ENCODE measurements around the gene RINL. TPM values are rescaled to one million over a fixed set of nuclear protein-coding genes. Genes with fewer than 3 reads are reported as not detected.
A peak's percentile ranks its signal among the peaks of the same experiment; 100 is the strongest.

Gene RINL
- total and polyA plus RNA-seq, 2 of the 8 experiments (the other 6 are each of a cell fraction or from before 2014, with no cell fraction given), result 11.1 to 11.9 TPM

DNA sequence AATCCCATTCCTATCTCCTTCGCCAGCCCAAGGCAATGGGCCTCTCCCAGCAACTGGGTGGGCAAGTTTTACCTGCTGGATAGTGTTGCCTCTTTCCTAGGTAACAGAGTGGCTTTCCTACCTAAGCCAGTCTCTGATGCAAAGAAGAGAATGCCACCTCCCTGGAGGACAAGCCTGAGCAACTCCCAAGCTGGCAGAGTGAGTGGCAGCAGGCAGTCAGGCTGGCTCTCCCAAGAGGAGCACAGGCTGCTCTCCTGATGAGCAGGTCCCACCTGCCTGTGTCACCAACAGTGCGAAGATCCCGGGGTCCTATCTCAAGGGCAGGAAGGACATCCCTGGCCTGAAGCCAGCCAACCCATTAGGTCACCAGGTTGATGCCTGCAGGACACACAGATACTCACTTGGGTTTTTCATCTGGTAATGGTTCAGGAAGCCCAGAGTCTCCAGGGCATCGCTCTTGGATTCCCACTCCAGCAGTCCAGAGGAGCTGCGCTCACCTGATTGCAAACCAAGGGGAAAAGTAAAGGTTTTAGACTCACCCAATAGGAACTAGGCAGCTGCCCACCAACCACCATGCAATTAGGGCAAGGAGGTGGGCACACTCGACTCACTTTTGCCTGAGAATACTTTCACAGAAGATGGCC lies 41.0 kb downstream of the RINL start:
- Histone ChIP-seq H3K4ac (replicated peaks; ENCODE audit: insufficient read length, low read depth, low read length) (no peak overlapping the region), H2BK5ac (ENCODE audit: low read depth, low read length) (no peak overlapping the region), H2BK12ac (ENCODE audit: low read depth, low read length) (no peak overlapping the region), H3K18ac (ENCODE audit: extremely low read depth, low read length) (no peak overlapping the region), H3K36me3 (ENCODE audit: control insufficient read depth in 2 of 4, insufficient read depth in 4 of 4, low read length in 3 of 4) (peaks cover 55 to 68% (median 62%) of the 10 kb centered on the region in 4 experiments), H2BK20ac (ENCODE audit: low read length) (no peak overlapping the region), H3K27me3 (replicated peaks in 1 of 4; ENCODE audit: control insufficient read depth in 3 of 4, extremely low read depth in 1 of 4, insufficient read depth in 3 of 4, low read length in 3 of 4) (no peaks in the 10 kb centered on the region), H4K91ac (replicated peaks; ENCODE audit: insufficient read length, low read length) (no peak overlapping the region), H3K79me2 (ENCODE audit: control insufficient read depth in 1 of 2, insufficient read depth in 2 of 2, low read length in 2 of 2) (peaks cover 0 to 9% of the 10 kb centered on the region in 2 experiments; a peak in 2 of 4 replicates), H3K4me1 (replicated peaks in 1 of 4; ENCODE audit: control insufficient read depth in 3 of 4, insufficient read depth in 4 of 4, low read length in 3 of 4) (0 out of 7 replicates have a peak, but pooled peaks cover 0 to 1% (median 0%) of the 10 kb centered on the region in 4 experiments), H4K5ac (ENCODE audit: insufficient read length, low read depth, low read length) (no peak overlapping the region), H2BK120ac (replicated peaks; ENCODE audit: low read depth, low read length) (no peak overlapping the region), H2AK5ac (ENCODE audit: low read depth, low read length) (no peak overlapping the region), H3K23me2 (ENCODE audit: low read depth, low read length) (no peaks in the 10 kb centered on the region), H3K4me3 (ENCODE audit: extremely low read depth in 1 of 4, insufficient read depth in 2 of 4, low read depth in 3 of 4, low read length in 4 of 4) (no peak overlapping the region), H3K9me3 (ENCODE audit: insufficient read depth in 2 of 2, low read depth in 1 of 2, low read length in 1 of 2) (no peaks in the 10 kb centered on the region), H3K14ac (ENCODE audit: insufficient read length) (no peak overlapping the region), H3K9ac (replicated peaks in 1 of 4; ENCODE audit: extremely low read depth in 1 of 4, low read depth in 3 of 4, low read length in 3 of 4) (no peak overlapping the region), H3K4me2 (ENCODE audit: insufficient read depth in 1 of 2, low read depth in 2 of 2, low read length in 2 of 2) (no peak overlapping the region), H4K20me1 (replicated peaks in 1 of 2; ENCODE audit: control insufficient read depth in 1 of 2, insufficient read depth in 2 of 2, low read length in 2 of 2) (peaks cover 18 to 30% of the 10 kb centered on the region in 2 experiments), H3K27ac (ENCODE audit: low read depth, low read length) (no peak overlapping the region), H3K56ac (replicated peaks; ENCODE audit: insufficient read length, low read depth, low read length) (no peak overlapping the region), H4K8ac (ENCODE audit: extremely low read depth, insufficient read depth, low read length) (peak overlapping the region; percentile 28), H3K23ac (ENCODE audit: insufficient read length) (no peak overlapping the region), H2AFZ (ENCODE audit: low read length) (no peak overlapping the region), H3K79me1 (ENCODE audit: low read depth, low read length) (0 out of 2 replicates have a peak, but pooled peaks cover under 1% of the 10 kb centered on the region), H2BK15ac (ENCODE audit: low read length) (no peak overlapping the region)
- 92% methylated on average over 6 of the region's 6 CpGs; no CpG with 5 or more reads in 1 of the 2 experiments for WGBS, 2 experiments (ENCODE audit: extremely low coverage in 1 of 2, insufficient coverage in 1 of 2, insufficient read length in 1 of 2, insufficient replicate concordance in 2 of 2, low coverage in 1 of 2, low lambda C conversion rate in 2 of 2, missing lambda C conversion rate in 1 of 2)
- CTCF ChIA-PET (ENCODE audit: partially characterized antibody), result interaction anchor here (1.2 to 1.4 kb wide), 3 partner anchors 10 to 93 kb away, joined by 3 read pairs; partner anchors contain the start of genes MRPS12 and SARS2
- TF ChIP-seq SAP30 (IDR thresholded peaks at IDR 0.05; ENCODE audit: insufficient read depth, insufficient replicate concordance, low read length), result no peak
- peak; percentile 13; the same call in 1 of the 2 replicates for TF ChIP-seq POLR2AphosphoS5 (IDR thresholded peaks at IDR 0.05; ENCODE audit: low read depth, low read length)
- POLR2A ChIA-PET (ENCODE audit: partially characterized antibody), result interaction anchor here (0.6 to 14.2 kb wide), 14 partner anchors 9 to 503 kb away, joined by 3 to 376 read pairs (median 4); partner anchors contain the start of genes CCER2, HNRNPL, NFKBIB and RINL
- FAIRE-seq (no peak), DNase-seq (ENCODE audit: low read depth in 1 of 2, low spot score in 2 of 2) (no peak)

All from H1 (cell line).